ENCODE data around the gene USP35. TPM values are rescaled to one million over a fixed set of nuclear protein-coding genes. Genes with fewer than 3 reads are reported as not detected.

The USP35 gene
- total RNA-seq, 4 donors from 2014 or later: 13.5 to 18.1 (median 14.3) TPM

GRCh38 chr11:78163828-78164227 lies 24.9 kb upstream of the USP35 start:
- Histone ChIP-seq H3K27ac (peak overlapping the region in 2 of 3 donors; percentile 4 to 22), H3K4me3 (replicated peaks in 1 of 3) (no peak overlapping the region), H3K4me1 (peaks cover 15 to 54% of the 10 kb centered on the region in 2 donors), H3K9me3 (no peaks in the 10 kb centered on the region), H3K27me3 (no peaks in the 10 kb centered on the region), H3K36me3 (no peaks in the 10 kb centered on the region)
- WGBS, 2 donors: 42% methylated on average over 2 of the region's 2 CpGs
- intact Hi-C loops (cut with DNase I): no loop called here
- TF ChIP-seq POLR2A (IDR thresholded peaks at IDR 0.05) (no peak), CTCF (IDR thresholded peaks at IDR 0.05) (no peak)
- no peak for DNase-seq

- Histone ChIP-seq H3K4me3 (replicated peaks in 1 of 3) (no peak overlapping the region), H3K27me3 (no peaks in the 10 kb centered on the region), H3K9me3 (no peaks in the 10 kb centered on the region), H3K36me3 (no peaks in the 10 kb centered on the region), H3K27ac (peak overlapping the region in 1 of 3 donors; percentile 22), H3K4me1 (peaks cover 15 to 54% of the 10 kb centered on the region in 2 donors)
- no peak for TF ChIP-seq POLR2A (IDR thresholded peaks at IDR 0.05)
- TF ChIP-seq CTCF (IDR thresholded peaks at IDR 0.05): no peak
- intact Hi-C loops (cut with DNase I): no loop called here
- WGBS, 2 donors: 96 to 97% methylated on average over 2 of the region's 2 CpGs
- DNase-seq: no peak
Measured at GRCh38 chr11:78164471-78164870, 24.2 kb upstream of the USP35 start.

GRCh38 chr11:78166855-78167469 lies 21.8 kb upstream of the USP35 start:
- H3K4me1 ChIP-seq: peaks cover 22 to 58% of the 10 kb centered on the region in 2 donors
- TF ChIP-seq CTCF (IDR thresholded peaks at IDR 0.05) (no peak), POLR2A (IDR thresholded peaks at IDR 0.05) (no peak)
- 90 to 92% methylated on average over 6 of the region's 6 CpGs for WGBS, 2 donors
- H3K27ac ChIP-seq: peak overlapping the region in 2 of 3 donors; percentile 32 to 99
- no peaks in the 10 kb centered on the region for H3K27me3 ChIP-seq
- H3K9me3 ChIP-seq: no peaks in the 10 kb centered on the region
- H3K4me3 ChIP-seq (replicated peaks in 1 of 3): no peak overlapping the region
- no peak for DNase-seq
- intact Hi-C loops (cut with DNase I): no loop called here
- H3K36me3 ChIP-seq: no peaks in the 10 kb centered on the region

- TF ChIP-seq POLR2A (IDR thresholded peaks at IDR 0.05): peak in 1 of 2 donors; percentile 67
- no peak for TF ChIP-seq CTCF (IDR thresholded peaks at IDR 0.05)
- H3K27me3 ChIP-seq: no peaks in the 10 kb centered on the region
- intact Hi-C loops (cut with DNase I): no loop called here
- peak overlapping the region; percentile 97 to 99 (median 98) for H3K27ac ChIP-seq
- peaks cover 22 to 39% of the 10 kb centered on the region in 2 donors for H3K4me1 ChIP-seq
- 14 to 18% methylated on average over 14 to 17 of the region's 17 CpGs for WGBS, 2 donors
- H3K9me3 ChIP-seq: no peaks in the 10 kb centered on the region
- peak; percentile 92 for DNase-seq
- H3K36me3 ChIP-seq: peaks cover 0 to 8% of the 10 kb centered on the region in 2 donors
- H3K4me3 ChIP-seq (replicated peaks in 1 of 3): no peak overlapping the region
Measured at GRCh38 chr11:78168539-78169477, 19.9 kb upstream of the USP35 start.

DNA sequence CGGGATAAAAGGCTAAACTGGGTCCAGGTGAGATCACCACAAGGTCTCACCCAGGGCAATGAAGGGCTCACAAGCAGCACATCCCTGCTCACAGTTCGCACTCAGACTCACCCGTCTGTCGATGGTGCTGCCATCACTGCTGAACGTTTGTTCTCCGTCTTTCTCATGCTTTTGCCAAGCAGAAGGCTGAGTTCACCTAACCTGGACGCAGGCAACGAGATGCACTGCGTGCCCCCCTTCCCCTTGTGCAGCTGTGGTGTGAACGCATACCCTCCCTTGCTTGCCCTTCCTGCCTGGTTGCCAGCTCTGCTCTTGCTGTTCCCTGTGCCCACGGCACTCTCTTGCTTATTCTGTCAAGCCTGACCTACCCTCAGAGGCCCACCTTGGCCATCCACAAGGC lies 18.3 kb upstream of the USP35 start:
- Histone ChIP-seq H3K36me3 (peaks cover 0 to 13% of the 10 kb centered on the region in 2 donors), H3K9me3 (no peaks in the 10 kb centered on the region), H3K4me3 (replicated peaks in 1 of 3) (no peak overlapping the region), H3K4me1 (peaks cover 22 to 34% of the 10 kb centered on the region in 2 donors), H3K27me3 (no peaks in the 10 kb centered on the region), H3K27ac (peak overlapping the region; percentile 97 to 99 (median 98))
- intact Hi-C loops (cut with DNase I): no loop called here
- WGBS, 2 donors: 91% methylated on average over 11 of the region's 11 CpGs
- TF ChIP-seq CTCF (IDR thresholded peaks at IDR 0.05): no peak
- no peak for DNase-seq
